CD14-positive monocyte (primary cell): ENCODE data around the gene P2RY12. TPM values are rescaled to one million over a fixed set of nuclear protein-coding genes. Genes with fewer than 3 reads are reported as not detected.

ENCODE experiments used
- DNase-seq, 3 donors: peaks; one replicate each; pipeline ENCODE4 v3.0.0-alpha.2; 2011 to 2022
- H2AFZ ChIP-seq: 2 replicates; pipeline ENCODE4 v1.6.0; 2012; ENCODE audit warnings: mild to moderate bottlenecking, low read depth, low read length, inconsistent platforms; ENCODE audit not compliant: insufficient read depth, poor library complexity, severe bottlenecking
- H3K27ac ChIP-seq, 2 donors: 1 replicate in 1 of 2; 2 replicates in 1 of 2; pipeline ENCODE4 v1.5.1; 2012 to 2013; ENCODE audit warnings: low read length in 2 of 2, control low read depth in 1 of 2, inconsistent platforms in 1 of 2, low read depth in 1 of 2, mild to moderate bottlenecking in 1 of 2
- H3K27me3 ChIP-seq, 2 donors: one replicate each; pipeline versions ENCODE4 v1.6.0 to v1.6.1; 2011 to 2013; ENCODE audit warnings: low read length in 2 of 2; ENCODE audit not compliant: control insufficient read depth in 2 of 2, insufficient read depth in 2 of 2
- H3K36me3 ChIP-seq, 2 donors: replicated peaks in 1 of 2; 1 replicate in 1 of 2; 2 replicates in 1 of 2; pipeline versions ENCODE4 v1.5.1 to v1.6.1; 2012 to 2013; ENCODE audit warnings: low read length in 2 of 2, control low read depth in 1 of 2, inconsistent platforms in 1 of 2, mild to moderate bottlenecking in 1 of 2; ENCODE audit not compliant: insufficient read depth in 2 of 2, control insufficient read depth in 1 of 2
- H3K4me1 ChIP-seq, 2 donors: 1 replicate in 1 of 2; 2 replicates in 1 of 2; pipeline versions ENCODE4 v1.5.1 to v1.6.1; 2012 to 2013; ENCODE audit warnings: low read length in 2 of 2, control low read depth in 1 of 2, inconsistent platforms in 1 of 2, mild to moderate bottlenecking in 1 of 2, moderate library complexity in 1 of 2; ENCODE audit not compliant: insufficient read depth in 2 of 2, control insufficient read depth in 1 of 2
- H3K4me2 ChIP-seq: replicated peaks from 2 replicates; pipeline ENCODE3; 2012; ENCODE audit warnings: low read length, moderate library complexity, mild to moderate bottlenecking; ENCODE audit not compliant: poor library complexity, severe bottlenecking; ENCODE audit errors: extremely low read depth
- H3K4me3 ChIP-seq, 3 experiments: fragments of 200-600 bp in 1 of 3; sonication (generic) in 1 of 3; replicated peaks in 1 of 3; 1 replicate in 2 of 3; 2 replicates in 1 of 3; pipeline ENCODE4 v1.5.1; 2011 to 2013; ENCODE audit warnings: low read length in 3 of 3, mild to moderate bottlenecking in 3 of 3, control low read depth in 2 of 3, low read depth in 2 of 3, inconsistent platforms in 1 of 3, moderate library complexity in 1 of 3
- H3K79me2 ChIP-seq: 2 replicates; pipeline ENCODE4 v1.6.0; 2012; ENCODE audit warnings: mild to moderate bottlenecking, control low read depth, inconsistent platforms, low read length, moderate library complexity; ENCODE audit not compliant: insufficient read depth
- H3K9ac ChIP-seq: 2 replicates; pipeline ENCODE4 v1.6.0; 2017; ENCODE audit warnings: low read length, mild to moderate bottlenecking; ENCODE audit not compliant: insufficient read depth, poor library complexity, severe bottlenecking
- H3K9me3 ChIP-seq, 2 donors: replicated peaks in 1 of 2; 1 replicate in 1 of 2; 2 replicates in 1 of 2; pipeline versions ENCODE4 v1.5.1 to v1.6.1; 2012 to 2013; ENCODE audit warnings: low read length in 2 of 2, control low read depth in 1 of 2; ENCODE audit not compliant: control insufficient read depth in 1 of 2, insufficient read depth in 1 of 2
- H4K20me1 ChIP-seq: 2 replicates; pipeline ENCODE4 v1.6.0; 2012; ENCODE audit warnings: mild to moderate bottlenecking, low read length, control low read depth, moderate library complexity; ENCODE audit not compliant: insufficient read depth
- H3K27ac Mint-ChIP-seq, 7 donors: one replicate each; pipeline ENCODE4 v1.8.0; 2020; ENCODE audit warnings: mild to moderate bottlenecking in 7 of 7, mixed read lengths in 7 of 7, moderate library complexity in 6 of 7, inconsistent platforms in 2 of 7
- H3K27me3 Mint-ChIP-seq, 3 donors: one replicate each; pipeline ENCODE4 v1.8.0; 2021 to 2022; ENCODE audit warnings: low read depth in 3 of 3, mild to moderate bottlenecking in 3 of 3, mixed read lengths in 3 of 3, moderate library complexity in 3 of 3, inconsistent platforms in 1 of 3
- H3K36me3 Mint-ChIP-seq, 2 donors: one replicate each; pipeline ENCODE4 v1.8.0; 2020; ENCODE audit warnings: mixed read lengths in 2 of 2, inconsistent platforms in 1 of 2, mild to moderate bottlenecking in 1 of 2
- H3K4me1 Mint-ChIP-seq: one replicate; pipeline ENCODE4 v1.8.0; 2020; ENCODE audit warnings: mild to moderate bottlenecking, mixed read lengths
- H3K4me3 Mint-ChIP-seq, 2 donors: one replicate each; pipeline ENCODE4 v1.8.0; 2020; ENCODE audit warnings: mild to moderate bottlenecking in 2 of 2, mixed read lengths in 2 of 2, moderate library complexity in 1 of 2
- H3K9me3 Mint-ChIP-seq, 7 donors: one replicate each; pipeline ENCODE4 v1.8.0; 2020 to 2022; ENCODE audit warnings: mixed read lengths in 7 of 7, mild to moderate bottlenecking in 6 of 7, moderate library complexity in 6 of 7, inconsistent platforms in 2 of 7
- WGBS: methylation state at CpG from one replicate; pipeline ENCODE4 v1.1.5; 2013; ENCODE audit warnings: missing lambda C conversion rate; ENCODE audit not compliant: insufficient coverage; 5-methylcytosine and 5-hydroxymethylcytosine counted together
- intact Hi-C, 2 donors: fragments of 100-400 bp; cut with micrococcal nuclease; formaldehyde crosslinking; loops; one replicate each; pipeline versions ENCODE4 v1.15.0 to v1.15.1; 2023
- polyA plus RNA-seq, 3 donors: library from polyadenylated mRNA; depleted of rRNA in 1 of 3; unstranded in 2 of 3; stranded (reverse) in 1 of 3; fragments of 300-500 nt in 2 of 3; fragments of >200 nt in 1 of 3; fragmentation: Illumina TruSeq in 2 of 3; gene quantifications; 1 replicate in 2 of 3; 2 replicates in 1 of 3; pipeline ENCODE4 v1.2.3, GENCODE V29; 2012 to 2021
- TF ChIP-seq, protein P1 (sequence below): fragments of 200-600 bp; IDR thresholded peaks from one replicate; pipeline ENCODE4 v1.8.0; 2022; ENCODE audit warnings: antibody characterized with exemption, mild to moderate bottlenecking

P2RY12 gene
- polyA plus RNA-seq, 3 donors: 1.9 to 3.0 (median 2.7) TPM

DNA sequence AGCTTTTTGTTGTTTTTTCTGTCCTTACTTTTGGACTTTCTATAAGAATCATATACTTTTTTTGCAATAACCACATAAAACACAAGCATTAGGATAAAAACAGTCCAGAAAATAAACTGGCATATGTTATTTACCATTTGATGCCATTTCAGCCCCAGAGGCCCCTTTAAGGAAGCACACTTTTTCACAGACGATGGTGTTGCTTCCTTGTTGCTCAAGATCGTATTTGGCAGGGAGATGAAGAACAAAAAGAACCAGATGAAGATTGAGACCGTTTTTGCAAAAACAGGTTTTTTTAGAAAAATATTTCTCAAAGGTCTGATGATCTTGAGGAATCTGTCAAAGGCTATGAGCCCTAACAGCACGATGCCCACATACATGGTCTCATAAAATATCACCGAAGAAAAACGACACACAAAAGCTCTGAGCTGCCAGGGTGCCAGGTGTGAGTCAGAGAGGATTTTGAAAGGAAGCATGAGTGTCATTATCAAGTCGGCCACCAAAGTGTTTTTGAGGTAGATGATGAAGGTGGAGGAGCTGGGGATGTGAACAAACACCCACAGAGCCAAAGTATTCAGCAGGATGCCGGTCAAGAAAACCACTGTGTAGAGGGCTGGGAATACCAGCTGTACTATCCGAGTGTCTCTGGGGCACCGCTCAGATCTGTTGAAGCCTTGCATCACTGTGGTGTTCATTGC, 56.1 kb downstream of the P2RY12 start:
- Histone ChIP-seq H3K4me3 (peak overlapping the region; percentile 52 to 99 (median 83)), H3K27ac (peak overlapping the region; percentile 47 to 87), H2AFZ (peak overlapping the region; percentile 9), H3K36me3 (peaks cover 0 to 13% of the 10 kb centered on the region in 2 donors), H3K9me3 (no peaks in the 10 kb centered on the region), H3K9ac (peak overlapping the region; percentile 57), H3K4me2 (peak overlapping the region; percentile 95), H3K79me2 (peaks cover 54% of the 10 kb centered on the region), H3K4me1 (peaks cover 58 to 78% of the 10 kb centered on the region in 2 donors), H3K27me3 (no peaks in the 10 kb centered on the region), H4K20me1 (peaks cover 27% of the 10 kb centered on the region)
- peaks cover 15 to 24% of the 10 kb centered on the region in 2 donors for H3K36me3 Mint-ChIP-seq
- peak overlapping the region; percentile 89 to 96 (median 95) for H3K27ac Mint-ChIP-seq
- H3K27me3 Mint-ChIP-seq: no peaks in the 10 kb centered on the region
- 5% methylated on average over 4 of the region's 10 CpGs for WGBS
- peaks cover 73% of the 10 kb centered on the region for H3K4me1 Mint-ChIP-seq
- peak overlapping the region; percentile 90 to 98 for H3K4me3 Mint-ChIP-seq
- TF ChIP-seq, protein P1, sequence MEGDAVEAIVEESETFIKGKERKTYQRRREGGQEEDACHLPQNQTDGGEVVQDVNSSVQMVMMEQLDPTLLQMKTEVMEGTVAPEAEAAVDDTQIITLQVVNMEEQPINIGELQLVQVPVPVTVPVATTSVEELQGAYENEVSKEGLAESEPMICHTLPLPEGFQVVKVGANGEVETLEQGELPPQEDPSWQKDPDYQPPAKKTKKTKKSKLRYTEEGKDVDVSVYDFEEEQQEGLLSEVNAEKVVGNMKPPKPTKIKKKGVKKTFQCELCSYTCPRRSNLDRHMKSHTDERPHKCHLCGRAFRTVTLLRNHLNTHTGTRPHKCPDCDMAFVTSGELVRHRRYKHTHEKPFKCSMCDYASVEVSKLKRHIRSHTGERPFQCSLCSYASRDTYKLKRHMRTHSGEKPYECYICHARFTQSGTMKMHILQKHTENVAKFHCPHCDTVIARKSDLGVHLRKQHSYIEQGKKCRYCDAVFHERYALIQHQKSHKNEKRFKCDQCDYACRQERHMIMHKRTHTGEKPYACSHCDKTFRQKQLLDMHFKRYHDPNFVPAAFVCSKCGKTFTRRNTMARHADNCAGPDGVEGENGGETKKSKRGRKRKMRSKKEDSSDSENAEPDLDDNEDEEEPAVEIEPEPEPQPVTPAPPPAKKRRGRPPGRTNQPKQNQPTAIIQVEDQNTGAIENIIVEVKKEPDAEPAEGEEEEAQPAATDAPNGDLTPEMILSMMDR: no peak
- peaks cover 0 to 2% (median 0%) of the 10 kb centered on the region in 7 donors for H3K9me3 Mint-ChIP-seq
- intact Hi-C loops: loop anchor here (5.0 to 10.0 kb wide), 2 partner anchors 54 to 56 kb away; partner anchors contain the start of gene P2RY12 (in 2 of the 2)
- peak; percentile 57 to 81 (median 69) for DNase-seq

DNA sequence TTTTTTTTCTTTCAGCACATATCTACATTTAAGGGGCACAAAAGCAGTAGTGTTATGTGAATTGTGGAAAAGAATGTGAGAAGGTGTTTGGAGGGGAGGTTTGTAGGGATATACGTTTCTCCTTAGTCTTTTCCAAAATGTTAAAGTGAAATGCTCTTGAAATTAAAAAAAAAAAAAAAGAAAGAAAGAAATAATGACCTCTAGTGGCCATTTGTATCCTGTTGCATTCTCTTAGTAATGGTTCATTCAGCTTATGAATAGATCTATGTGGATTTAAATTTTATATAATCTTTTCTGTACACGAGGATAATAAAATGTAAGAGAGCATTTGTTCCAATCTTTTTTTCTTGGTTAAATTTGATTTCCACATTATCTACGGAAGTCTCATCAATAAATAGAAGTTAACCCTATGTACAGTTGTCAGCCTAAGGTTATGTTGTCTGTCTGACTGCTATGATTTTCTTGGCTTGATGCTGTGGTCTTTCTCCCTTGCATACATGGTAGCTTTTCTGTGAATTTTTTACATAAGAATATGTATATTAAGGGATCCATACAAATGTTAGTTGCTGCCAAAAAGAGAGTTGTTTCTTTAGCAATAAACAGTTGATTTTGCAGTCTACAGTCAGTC, 56.9 kb downstream of the P2RY12 start:
- DNase-seq: peak in 1 of 3 donors; percentile 43
- Mint-ChIP-seq H3K4me3 (peak overlapping the region; percentile 90 to 98), H3K4me1 (peaks cover 71% of the 10 kb centered on the region), H3K27ac (peak overlapping the region; percentile 72 to 96 (median 95)), H3K36me3 (peaks cover 15 to 24% of the 10 kb centered on the region in 2 donors), H3K9me3 (peaks cover 0 to 2% (median 0%) of the 10 kb centered on the region in 7 donors), H3K27me3 (peaks cover 0 to under 1% (median 0%) of the 10 kb centered on the region in 3 donors)
- Histone ChIP-seq H3K4me2 (peak overlapping the region; percentile 95), H3K4me1 (peaks cover 55 to 78% of the 10 kb centered on the region in 2 donors), H4K20me1 (peaks cover 27% of the 10 kb centered on the region), H3K27ac (peak overlapping the region in 1 of 2 donors; percentile 87), H3K9ac (peak overlapping the region; percentile 57), H2AFZ (no peak overlapping the region), H3K27me3 (no peaks in the 10 kb centered on the region), H3K79me2 (peaks cover 54% of the 10 kb centered on the region), H3K9me3 (no peaks in the 10 kb centered on the region), H3K4me3 (peak overlapping the region; percentile 52 to 99 (median 83)), H3K36me3 (peaks cover 0 to 13% of the 10 kb centered on the region in 2 donors)
- WGBS: no CpG with 5 or more reads among the region's 3 CpGs
- intact Hi-C loops: loop anchor here (5.0 to 10.0 kb wide), 2 partner anchors 55 to 57 kb away; partner anchors contain the start of gene P2RY12 (in 2 of the 2)
- TF ChIP-seq, protein P1: peak; percentile 82
